KOPT-K1 (cell line): Measurements from ENCODE around the gene G6PC3.
A peak's percentile ranks its signal among the peaks of the same experiment; 100 is the strongest.
"Not testable (repeated sequence)": the region's sequence is repeated elsewhere in the genome, so short reads cannot be mapped to it uniquely, and the experiment has no call there.

Experiments used
- H3K27ac ChIP-seq: fragments of 200-600 bp; sonication (generic); 2 replicates; pipeline ENCODE4 v1.5.1; 2016; ENCODE audit warnings: antibody characterized with exemption, mild to moderate bottlenecking, low read depth, low read length; ENCODE audit not compliant: poor library complexity, severe bottlenecking
- H3K36me3 ChIP-seq: fragments of 200-600 bp; sonication (generic); 2 replicates; pipeline ENCODE4 v1.5.1; 2017; ENCODE audit warnings: antibody characterized with exemption, mild to moderate bottlenecking, low read length, moderate library complexity; ENCODE audit not compliant: insufficient read depth
- H3K9me3 ChIP-seq: fragments of 200-600 bp; sonication (generic); 2 replicates; pipeline ENCODE4 v1.5.1; 2017; ENCODE audit warnings: antibody characterized with exemption, low read length, mild to moderate bottlenecking; ENCODE audit not compliant: insufficient read depth, poor library complexity, severe bottlenecking

G6PC3 gene

DNA sequence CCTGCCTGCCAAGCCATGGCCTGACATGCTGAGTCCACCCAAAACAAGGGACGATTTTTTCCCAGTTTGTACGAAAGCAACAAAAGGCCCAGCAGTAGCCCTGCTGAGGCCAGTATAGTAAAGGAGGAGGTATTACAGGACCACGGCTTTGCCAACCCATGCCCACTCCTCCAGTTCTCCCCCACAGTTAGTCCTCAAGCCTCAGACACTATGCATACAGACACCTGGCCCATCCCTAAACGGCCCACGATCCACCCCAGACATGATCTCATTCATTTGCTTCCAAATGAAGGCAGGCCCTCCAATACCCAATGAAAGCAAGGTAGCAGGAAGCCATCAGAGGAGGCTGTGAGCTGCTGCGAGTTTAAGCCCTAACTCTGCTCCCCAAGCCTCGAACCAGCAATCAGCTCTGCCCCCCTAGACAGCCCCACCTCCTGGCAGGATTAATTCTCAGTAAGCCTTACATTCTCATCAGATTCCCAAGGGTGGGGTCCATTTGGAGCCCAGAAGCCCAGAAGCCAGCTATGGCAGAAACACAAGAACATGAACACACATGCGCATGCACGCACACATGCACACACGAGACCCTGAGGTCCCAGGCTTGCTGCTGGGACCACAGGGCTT lies 48.0 kb downstream of the G6PC3 start:
- Histone ChIP-seq H3K9me3 (no peaks in the 10 kb centered on the region), H3K27ac (no peak overlapping the region), H3K36me3 (no peaks in the 10 kb centered on the region)

GRCh38 chr17:44119062-44119461 lies 48.5 kb downstream of the G6PC3 start:
- H3K36me3 ChIP-seq, result no peaks in the 10 kb centered on the region
- no peak overlapping the region for H3K27ac ChIP-seq
- H3K9me3 ChIP-seq, result no peaks in the 10 kb centered on the region

GRCh38 chr17:44119798-44120197 lies 49.3 kb downstream of the G6PC3 start:
- Histone ChIP-seq H3K36me3 (no peaks in the 10 kb centered on the region), H3K9me3 (no peaks in the 10 kb centered on the region), H3K27ac (no peak overlapping the region)

GRCh38 chr17:44120281-44120680 lies 49.7 kb downstream of the G6PC3 start:
- H3K36me3 ChIP-seq, H3K9me3 ChIP-seq, H3K27ac ChIP-seq: not testable (repeated sequence)

DNA sequence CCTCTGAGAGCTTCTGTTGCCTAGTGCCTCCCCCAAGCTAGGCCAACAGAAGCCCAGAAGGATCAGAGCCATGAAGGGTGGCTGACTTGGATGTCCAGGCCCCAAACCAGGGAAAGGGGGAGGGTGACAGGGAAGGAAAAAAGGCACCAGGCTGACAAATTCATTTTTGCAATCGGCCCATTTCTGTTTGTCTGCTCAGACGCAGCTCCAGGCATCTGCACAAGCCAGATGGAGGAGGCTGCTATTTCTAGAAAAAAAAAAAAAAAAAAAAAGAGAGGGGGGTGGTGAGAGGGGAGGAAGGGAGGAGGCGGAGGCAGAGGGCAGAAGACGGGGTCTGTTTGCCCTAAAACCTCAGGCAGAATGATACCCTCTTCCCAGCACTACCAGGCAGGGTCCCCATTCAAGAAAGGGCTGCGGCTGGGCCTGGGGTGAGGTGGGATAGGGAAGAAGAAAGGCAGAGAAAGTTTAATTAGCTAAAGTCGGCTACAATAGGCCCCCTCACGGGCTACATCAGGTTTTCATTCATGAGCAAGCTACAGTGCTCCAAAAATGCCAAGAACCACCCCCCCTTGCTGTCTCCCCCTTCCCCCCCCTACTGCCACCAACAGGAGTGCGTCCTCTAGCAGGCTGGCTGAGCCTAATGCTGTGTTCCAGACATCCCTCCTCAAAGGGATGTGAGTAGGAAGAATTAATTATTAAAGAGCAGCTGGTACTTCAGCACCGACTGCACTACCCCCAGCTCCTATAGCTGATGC lies 50.5 kb downstream of the G6PC3 start:
- Histone ChIP-seq H3K36me3 (no peaks in the 10 kb centered on the region), H3K9me3 (no peaks in the 10 kb centered on the region), H3K27ac (no peak overlapping the region)

DNA sequence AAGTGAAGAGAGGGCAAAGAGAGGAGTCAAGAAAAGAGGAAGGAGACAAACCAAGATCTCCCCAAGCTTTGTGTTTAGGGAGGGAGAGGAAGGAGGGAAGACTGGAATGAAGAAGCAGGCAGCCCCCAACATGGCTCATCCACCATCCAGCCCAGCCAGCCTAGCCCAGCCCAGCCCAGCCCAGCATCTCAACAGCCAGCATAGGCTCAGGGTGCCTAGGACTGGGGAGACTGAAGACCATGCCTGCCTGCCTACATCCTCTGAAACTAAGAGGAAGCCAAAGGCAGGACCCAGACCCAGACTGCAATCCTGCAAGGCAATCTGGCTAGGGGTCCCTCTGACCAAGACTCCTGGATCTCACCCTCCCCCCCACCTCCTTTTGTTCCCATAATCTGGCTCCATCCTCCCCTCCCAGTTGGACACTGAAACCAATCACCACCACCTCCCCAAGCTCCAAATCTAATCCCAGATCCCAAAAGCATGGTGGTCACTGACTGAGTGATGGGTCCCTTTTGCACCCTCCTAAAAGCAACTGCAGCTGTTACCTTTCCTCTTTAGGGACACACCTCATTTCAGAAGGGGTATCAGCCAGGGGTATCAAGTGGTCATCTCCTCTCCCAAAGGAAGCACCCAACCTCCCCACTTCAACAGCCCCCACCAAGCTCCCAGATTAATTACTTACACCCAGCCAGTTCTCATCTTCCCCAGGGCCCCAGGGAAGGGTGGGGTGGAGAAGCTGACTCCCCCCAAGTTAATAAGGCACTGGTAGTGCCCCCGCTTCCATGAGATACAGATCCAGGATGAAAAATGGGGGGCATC lies 51.7 kb downstream of the G6PC3 start:
- H3K9me3 ChIP-seq, result no peaks in the 10 kb centered on the region
- no peaks in the 10 kb centered on the region for H3K36me3 ChIP-seq
- no peak overlapping the region for H3K27ac ChIP-seq

GRCh38 chr17:44122816-44123355 lies 52.4 kb downstream of the G6PC3 start:
- Histone ChIP-seq H3K9me3 (no peaks in the 10 kb centered on the region), H3K27ac (peak overlapping the region; percentile 23), H3K36me3 (no peaks in the 10 kb centered on the region)

- Histone ChIP-seq H3K9me3 (no peaks in the 10 kb centered on the region), H3K27ac (peak within 1 kb of the TSS; percentile 29), H3K36me3 (no peaks in the 10 kb centered on the region)
Measured at GRCh38 chr17:44123356-44124117, 53.0 kb downstream of the G6PC3 start, which contains the start of gene HDAC5. HDAC5 (minus strand) TSS chr17:44123641; CDS start chr17:44117515, 6,126 bp downstream.

- Histone ChIP-seq H3K27ac (peak overlapping the region; percentile 29), H3K36me3 (no peaks in the 10 kb centered on the region), H3K9me3 (no peaks in the 10 kb centered on the region)
Measured at GRCh38 chr17:44124118-44124438, 53.5 kb downstream of the G6PC3 start.
